Measurements from ENCODE around the gene BTBD9. TPM values are rescaled to one million over a fixed set of nuclear protein-coding genes. Genes with fewer than 3 reads are reported as not detected.

The BTBD9 gene
- polyA plus RNA-seq, 1 donor (not counting 4 experiments of a cell fraction or from before 2014, with no cell fraction given), result 6.8 TPM

DNA sequence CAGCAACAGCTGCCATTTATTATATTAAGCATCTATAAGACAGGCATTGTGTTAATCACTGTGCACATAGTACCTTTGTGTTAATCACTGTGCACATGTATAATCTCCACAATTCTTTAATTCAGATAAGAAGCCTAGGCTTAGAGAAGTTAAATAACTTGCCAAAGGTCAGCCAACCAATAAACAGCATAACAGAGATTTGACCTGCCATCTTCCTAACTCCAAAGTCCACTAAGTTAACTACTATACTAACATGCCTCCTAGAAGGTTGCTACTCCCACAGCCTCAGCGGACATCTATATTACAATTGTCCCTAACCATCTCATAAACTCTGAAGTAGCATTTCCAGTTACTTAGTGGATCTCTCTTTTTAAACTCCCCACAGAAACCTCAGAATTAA lies 3.7 kb downstream of the BTBD9 start:
- Histone ChIP-seq H3K4me1 (ENCODE audit: control insufficient read depth, extremely low read depth, insufficient read depth, low read length) (peaks cover 10% of the 10 kb centered on the region), H3K9me1 (ENCODE audit: control insufficient read depth, extremely low read depth, insufficient read depth, low read length) (no peaks in the 10 kb centered on the region), H3K9me3 (ENCODE audit: control insufficient read depth, low read depth, low read length) (no peaks in the 10 kb centered on the region), H3K27me3 (ENCODE audit: control insufficient read depth, extremely low read depth, insufficient read depth, low read length) (no peaks in the 10 kb centered on the region), H3K4me2 (ENCODE audit: control insufficient read depth, extremely low read depth, insufficient read depth, low read depth, low read length) (no peak overlapping the region), H3K9ac (ENCODE audit: control insufficient read depth, extremely low read depth, insufficient read depth, low read length) (no peak overlapping the region), H3K4me3 (ENCODE audit: control insufficient read depth in 2 of 3, extremely low read depth in 1 of 3, insufficient read depth in 2 of 3, low read depth in 1 of 3, low read length in 3 of 3) (no peak overlapping the region), H3K36me3 (ENCODE audit: control insufficient read depth in 2 of 2, extremely low read depth in 1 of 2, insufficient read depth in 2 of 2, low read length in 2 of 2) (no peaks in the 10 kb centered on the region), H4K20me1 (ENCODE audit: control insufficient read depth, extremely low read depth, insufficient read depth, low read length) (no peaks in the 10 kb centered on the region), H3K79me2 (ENCODE audit: control insufficient read depth, insufficient read depth, low read length) (peaks cover 2% of the 10 kb centered on the region), H2AFZ (ENCODE audit: control insufficient read depth, low read length) (no peak overlapping the region), H3K27ac (ENCODE audit: control insufficient read depth, insufficient read depth, low read length) (no peak overlapping the region)
- dilution Hi-C loops (cut with MboI; ENCODE audit: extremely low pct_ligation_motif_present, low sequenced_read_pairs), result no loop called here
- no peak for DNase-seq (ENCODE audit: low read depth, low spot score)
- FAIRE-seq, result no peak
- TF ChIP-seq, protein P1, sequence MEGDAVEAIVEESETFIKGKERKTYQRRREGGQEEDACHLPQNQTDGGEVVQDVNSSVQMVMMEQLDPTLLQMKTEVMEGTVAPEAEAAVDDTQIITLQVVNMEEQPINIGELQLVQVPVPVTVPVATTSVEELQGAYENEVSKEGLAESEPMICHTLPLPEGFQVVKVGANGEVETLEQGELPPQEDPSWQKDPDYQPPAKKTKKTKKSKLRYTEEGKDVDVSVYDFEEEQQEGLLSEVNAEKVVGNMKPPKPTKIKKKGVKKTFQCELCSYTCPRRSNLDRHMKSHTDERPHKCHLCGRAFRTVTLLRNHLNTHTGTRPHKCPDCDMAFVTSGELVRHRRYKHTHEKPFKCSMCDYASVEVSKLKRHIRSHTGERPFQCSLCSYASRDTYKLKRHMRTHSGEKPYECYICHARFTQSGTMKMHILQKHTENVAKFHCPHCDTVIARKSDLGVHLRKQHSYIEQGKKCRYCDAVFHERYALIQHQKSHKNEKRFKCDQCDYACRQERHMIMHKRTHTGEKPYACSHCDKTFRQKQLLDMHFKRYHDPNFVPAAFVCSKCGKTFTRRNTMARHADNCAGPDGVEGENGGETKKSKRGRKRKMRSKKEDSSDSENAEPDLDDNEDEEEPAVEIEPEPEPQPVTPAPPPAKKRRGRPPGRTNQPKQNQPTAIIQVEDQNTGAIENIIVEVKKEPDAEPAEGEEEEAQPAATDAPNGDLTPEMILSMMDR (optimal IDR thresholded peaks at IDR 0.05 in 1 of 3, IDR thresholded peaks at IDR 0.05 in 1 of 3, conservative IDR thresholded peaks at IDR 0.05 in 1 of 3; ENCODE audit: extremely low read depth in 1 of 3, insufficient read depth in 2 of 3, low read length in 3 of 3), result no peak
- no peak for TF ChIP-seq EZH2 (IDR thresholded peaks at IDR 0.05; ENCODE audit: low read length)

DNA sequence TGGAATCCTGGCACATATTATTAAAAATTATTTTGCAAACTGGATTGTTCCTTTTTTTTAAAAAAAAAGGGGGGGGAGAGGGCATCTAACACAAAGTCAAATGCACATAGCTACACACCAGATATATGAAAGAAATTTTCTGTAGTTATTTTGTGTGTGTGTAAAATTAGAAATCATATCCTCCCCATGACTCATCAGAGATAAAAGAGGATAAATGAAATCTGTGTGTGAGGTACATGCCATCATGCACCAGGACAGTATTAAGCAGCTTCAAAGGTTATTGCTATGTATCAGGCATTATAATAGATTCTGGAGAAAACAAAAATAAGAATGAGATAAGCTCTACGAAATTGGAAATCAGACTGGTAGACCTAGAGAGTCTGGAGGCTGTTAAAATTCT lies 5.2 kb downstream of the BTBD9 start:
- Histone ChIP-seq H2AFZ (ENCODE audit: control insufficient read depth, low read length) (no peak overlapping the region), H3K4me1 (ENCODE audit: control insufficient read depth, extremely low read depth, insufficient read depth, low read length) (peaks cover 6% of the 10 kb centered on the region), H3K9ac (ENCODE audit: control insufficient read depth, extremely low read depth, insufficient read depth, low read length) (no peak overlapping the region), H3K36me3 (ENCODE audit: control insufficient read depth in 2 of 2, extremely low read depth in 1 of 2, insufficient read depth in 2 of 2, low read length in 2 of 2) (no peaks in the 10 kb centered on the region), H4K20me1 (ENCODE audit: control insufficient read depth, extremely low read depth, insufficient read depth, low read length) (no peaks in the 10 kb centered on the region), H3K4me2 (ENCODE audit: control insufficient read depth, extremely low read depth, insufficient read depth, low read depth, low read length) (no peak overlapping the region), H3K27ac (ENCODE audit: control insufficient read depth, insufficient read depth, low read length) (no peak overlapping the region), H3K79me2 (ENCODE audit: control insufficient read depth, insufficient read depth, low read length) (peaks cover 2% of the 10 kb centered on the region), H3K27me3 (ENCODE audit: control insufficient read depth, extremely low read depth, insufficient read depth, low read length) (no peaks in the 10 kb centered on the region), H3K4me3 (ENCODE audit: control insufficient read depth in 2 of 3, extremely low read depth in 1 of 3, insufficient read depth in 2 of 3, low read depth in 1 of 3, low read length in 3 of 3) (no peak overlapping the region), H3K9me1 (ENCODE audit: control insufficient read depth, extremely low read depth, insufficient read depth, low read length) (no peaks in the 10 kb centered on the region), H3K9me3 (ENCODE audit: control insufficient read depth, low read depth, low read length) (no peaks in the 10 kb centered on the region)
- TF ChIP-seq EZH2 (IDR thresholded peaks at IDR 0.05; ENCODE audit: low read length), result no peak
- TF ChIP-seq, protein P1 (optimal IDR thresholded peaks at IDR 0.05 in 1 of 3, IDR thresholded peaks at IDR 0.05 in 1 of 3, conservative IDR thresholded peaks at IDR 0.05 in 1 of 3; ENCODE audit: extremely low read depth in 1 of 3, insufficient read depth in 2 of 3, low read length in 3 of 3), result no peak
- dilution Hi-C loops (cut with MboI; ENCODE audit: extremely low pct_ligation_motif_present, low sequenced_read_pairs), result no loop called here
- FAIRE-seq (no peak), DNase-seq (ENCODE audit: low read depth, low spot score) (no peak)
